Fibroblast of skin of left biceps (primary cell): Measurements from ENCODE around the gene GRB7.
"Not testable (repeated sequence)": the region's sequence is repeated elsewhere in the genome, so short reads cannot be mapped to it uniquely, and the experiment has no call there.

Experiments used
- DNase-seq, 2 experiments: peaks; one replicate each; pipeline ENCODE4 v3.0.0-alpha.2; 2013; ENCODE audit warnings: low read depth in 2 of 2

The GRB7 gene

DNA sequence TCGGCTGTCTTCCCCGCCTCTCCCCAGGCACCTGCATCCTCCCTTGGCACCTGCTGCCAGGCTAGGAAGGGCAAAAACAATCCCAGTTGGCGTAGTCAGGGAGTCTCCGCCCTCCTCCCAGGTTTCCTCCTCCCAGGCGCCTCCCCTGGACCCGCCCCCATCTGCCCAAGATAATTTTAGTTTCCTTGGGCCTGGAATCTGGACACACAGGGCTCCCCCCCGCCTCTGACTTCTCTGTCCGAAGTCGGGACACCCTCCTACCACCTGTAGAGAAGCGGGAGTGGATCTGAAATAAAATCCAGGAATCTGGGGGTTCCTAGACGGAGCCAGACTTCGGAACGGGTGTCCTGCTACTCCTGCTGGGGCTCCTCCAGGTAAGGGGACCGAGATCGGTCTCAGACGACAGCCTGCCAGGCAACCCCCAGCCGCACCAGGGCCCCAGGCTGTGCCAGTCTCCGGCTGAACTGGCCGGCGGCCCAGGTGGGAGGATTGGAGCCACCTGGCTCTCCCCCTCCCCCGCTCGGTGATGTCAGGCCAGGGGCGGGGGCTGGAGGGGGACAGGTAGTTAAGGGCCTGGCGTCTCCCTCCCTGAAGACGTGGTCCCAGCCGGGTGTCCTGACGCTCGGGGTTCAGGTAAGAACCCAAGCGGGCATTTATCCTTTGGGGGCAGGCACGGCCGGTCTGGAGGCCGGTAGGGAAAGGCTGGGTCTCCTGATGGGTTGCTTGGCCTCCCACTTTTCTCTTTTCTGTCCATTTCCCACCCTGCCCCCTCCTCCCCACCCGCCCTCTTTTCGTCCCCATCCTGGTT is at the start of gene GRB7:
Gene GRB7, plus strand, starts transcription at position 179 of the 808 bp plus-strand sequence. CDS start 4,364 bp downstream, outside the sequence.
- no peak for DNase-seq

GRCh38 chr17:39688475-39688835 is 49.3 kb upstream of the GRB7 start:
- DNase-seq: no peak

GRCh38 chr17:39688945-39689344 is 48.8 kb upstream of the GRB7 start:
- no peak for DNase-seq

- no peak for DNase-seq
These were observed 43.1 kb upstream of the GRB7 start for GRCh38 chr17:39694593-39694992.

GRCh38 chr17:39695089-39695474 is 42.7 kb upstream of the GRB7 start:
- DNase-seq: no peak

DNA sequence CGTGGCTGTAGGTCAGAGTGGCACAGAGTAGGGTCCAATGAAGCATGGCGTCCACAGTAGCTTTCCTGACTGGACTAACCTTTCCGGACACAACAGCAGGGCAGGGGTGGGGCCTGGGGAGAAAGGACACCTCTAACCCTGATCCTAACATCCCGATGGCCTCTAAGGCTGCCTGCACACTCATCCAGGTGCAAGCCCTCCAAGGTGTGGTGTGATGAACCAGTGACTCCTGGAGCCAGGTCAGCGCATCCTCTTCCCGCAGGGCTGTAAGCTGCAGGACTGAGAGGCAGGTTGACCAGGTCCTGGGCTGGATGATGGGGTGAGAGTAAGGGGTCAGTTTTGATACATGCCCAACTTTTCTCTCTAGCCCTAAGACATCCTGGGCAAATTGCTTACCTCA is 41.0 kb upstream of the GRB7 start:
- DNase-seq: no peak

- DNase-seq: no peak
These were observed 39.8 kb upstream of the GRB7 start for GRCh38 chr17:39697961-39698360.

- not testable (repeated sequence) for DNase-seq
These were observed 38.5 kb upstream of the GRB7 start for GRCh38 chr17:39699157-39699817.

DNA sequence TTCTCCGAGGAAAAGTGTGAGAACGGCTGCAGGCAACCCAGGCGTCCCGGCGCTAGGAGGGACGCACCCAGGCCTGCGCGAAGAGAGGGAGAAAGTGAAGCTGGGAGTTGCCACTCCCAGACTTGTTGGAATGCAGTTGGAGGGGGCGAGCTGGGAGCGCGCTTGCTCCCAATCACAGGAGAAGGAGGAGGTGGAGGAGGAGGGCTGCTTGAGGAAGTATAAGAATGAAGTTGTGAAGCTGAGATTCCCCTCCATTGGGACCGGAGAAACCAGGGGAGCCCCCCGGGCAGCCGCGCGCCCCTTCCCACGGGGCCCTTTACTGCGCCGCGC is 38.0 kb upstream of the GRB7 start, which contains the start of gene ERBB2:
Gene ERBB2, plus strand, starts transcription at position 247 of the 330 bp plus-strand sequence. CDS start 175 bp downstream, outside the sequence.
- DNase-seq: peak; percentile 36 to 45

DNA sequence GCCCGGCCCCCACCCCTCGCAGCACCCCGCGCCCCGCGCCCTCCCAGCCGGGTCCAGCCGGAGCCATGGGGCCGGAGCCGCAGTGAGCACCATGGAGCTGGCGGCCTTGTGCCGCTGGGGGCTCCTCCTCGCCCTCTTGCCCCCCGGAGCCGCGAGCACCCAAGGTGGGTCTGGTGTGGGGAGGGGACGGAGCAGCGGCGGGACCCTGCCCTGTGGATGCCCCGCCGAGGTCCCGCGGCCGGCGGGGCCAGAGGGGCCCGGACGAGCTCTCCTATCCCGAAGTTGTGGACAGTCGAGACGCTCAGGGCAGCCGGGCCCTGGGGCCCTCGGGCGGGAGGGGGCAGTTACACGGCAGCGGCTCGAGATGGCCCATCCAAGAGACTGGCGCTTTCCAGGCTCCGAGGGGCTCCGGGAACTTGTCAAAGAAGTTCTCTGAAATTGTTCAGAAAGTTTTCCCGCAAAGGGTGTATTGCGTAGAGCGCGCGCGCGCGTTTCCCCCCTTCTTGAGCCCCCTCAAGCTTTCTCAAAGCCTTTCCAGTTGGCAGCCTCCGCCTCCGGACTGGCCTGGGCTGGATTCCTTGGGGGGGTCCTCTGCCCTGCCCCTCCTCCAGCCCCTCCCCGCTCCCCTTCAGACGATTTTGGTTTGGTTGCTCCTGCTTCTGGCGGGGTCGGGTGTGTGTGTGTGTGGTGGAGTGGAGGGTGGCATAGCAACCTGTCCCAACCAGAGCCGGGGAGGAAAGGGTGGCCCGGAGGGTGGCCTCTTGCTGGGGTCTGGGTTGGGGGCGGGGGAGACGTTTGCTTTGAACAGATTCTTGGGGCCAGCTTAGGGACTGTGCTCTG is 37.4 kb upstream of the GRB7 start:
- no peak for DNase-seq

DNA sequence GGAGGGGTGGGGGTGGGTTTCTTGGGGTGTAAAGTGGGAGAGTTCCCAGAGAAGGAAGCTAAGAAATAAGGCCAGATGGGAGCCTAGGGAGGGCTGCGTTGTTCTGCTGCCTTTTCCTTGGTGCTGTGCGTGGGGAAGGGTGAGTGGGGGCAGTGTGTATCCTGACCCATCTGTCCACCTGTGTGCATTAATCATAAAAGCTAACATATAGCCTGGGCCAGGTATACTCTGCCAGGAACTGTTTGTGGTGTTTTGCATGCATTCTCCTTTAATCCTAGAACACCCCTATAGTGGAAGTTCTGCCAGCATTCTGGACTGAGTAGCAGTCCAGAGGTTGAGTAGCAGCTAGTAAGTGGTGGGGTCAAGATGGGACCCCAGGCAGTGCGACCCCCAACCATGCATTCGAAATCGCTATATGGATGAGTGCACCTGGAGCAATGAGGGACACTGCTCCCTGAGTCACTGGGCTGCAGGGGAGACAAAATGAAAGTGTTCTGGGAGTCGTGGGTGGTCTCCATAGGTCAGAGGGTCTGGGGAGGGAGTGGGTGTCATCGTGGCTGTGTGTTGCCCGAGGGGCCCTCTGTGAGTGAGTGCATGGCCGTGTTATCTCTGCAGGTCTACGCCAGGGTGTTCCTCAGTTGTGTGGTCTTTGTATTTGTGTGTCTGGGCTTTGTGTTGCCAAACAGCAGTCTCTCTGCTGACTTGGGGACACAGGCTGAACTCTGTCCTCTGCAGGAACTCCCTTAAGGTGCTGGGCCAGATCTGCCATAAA is 36.5 kb upstream of the GRB7 start:
- no peak for DNase-seq

DNA sequence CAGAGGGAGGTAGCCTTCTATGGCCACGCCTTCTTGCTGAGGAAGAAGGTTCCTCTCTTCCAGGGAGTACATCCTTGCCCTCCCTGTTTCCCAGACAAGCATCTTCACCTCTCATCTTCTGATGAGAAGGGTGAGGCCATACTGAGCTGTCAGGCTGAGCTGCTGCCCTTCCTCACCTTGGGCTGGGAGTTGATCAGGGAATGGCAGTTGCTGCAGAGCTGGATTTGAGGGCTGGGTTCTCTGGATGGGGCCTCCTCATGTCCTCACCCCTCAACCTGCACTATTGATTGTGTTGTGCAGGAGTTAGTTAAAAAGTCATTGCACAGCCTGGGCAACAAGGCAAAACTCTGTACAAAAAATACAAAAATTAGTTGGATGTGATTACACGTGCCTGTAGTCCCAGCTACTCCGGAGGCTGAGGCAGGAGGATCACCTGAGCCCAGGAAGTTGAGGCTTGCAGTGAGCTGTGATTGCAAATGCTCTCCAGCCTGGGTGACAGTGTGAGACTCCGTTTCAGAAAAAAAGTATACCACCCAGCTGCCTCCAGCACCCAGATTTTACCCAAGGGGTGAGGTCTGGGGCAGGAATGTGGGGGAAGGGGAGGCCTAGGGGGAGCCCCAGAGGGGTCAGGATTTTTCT is 35.8 kb upstream of the GRB7 start:
- DNase-seq: no peak

DNA sequence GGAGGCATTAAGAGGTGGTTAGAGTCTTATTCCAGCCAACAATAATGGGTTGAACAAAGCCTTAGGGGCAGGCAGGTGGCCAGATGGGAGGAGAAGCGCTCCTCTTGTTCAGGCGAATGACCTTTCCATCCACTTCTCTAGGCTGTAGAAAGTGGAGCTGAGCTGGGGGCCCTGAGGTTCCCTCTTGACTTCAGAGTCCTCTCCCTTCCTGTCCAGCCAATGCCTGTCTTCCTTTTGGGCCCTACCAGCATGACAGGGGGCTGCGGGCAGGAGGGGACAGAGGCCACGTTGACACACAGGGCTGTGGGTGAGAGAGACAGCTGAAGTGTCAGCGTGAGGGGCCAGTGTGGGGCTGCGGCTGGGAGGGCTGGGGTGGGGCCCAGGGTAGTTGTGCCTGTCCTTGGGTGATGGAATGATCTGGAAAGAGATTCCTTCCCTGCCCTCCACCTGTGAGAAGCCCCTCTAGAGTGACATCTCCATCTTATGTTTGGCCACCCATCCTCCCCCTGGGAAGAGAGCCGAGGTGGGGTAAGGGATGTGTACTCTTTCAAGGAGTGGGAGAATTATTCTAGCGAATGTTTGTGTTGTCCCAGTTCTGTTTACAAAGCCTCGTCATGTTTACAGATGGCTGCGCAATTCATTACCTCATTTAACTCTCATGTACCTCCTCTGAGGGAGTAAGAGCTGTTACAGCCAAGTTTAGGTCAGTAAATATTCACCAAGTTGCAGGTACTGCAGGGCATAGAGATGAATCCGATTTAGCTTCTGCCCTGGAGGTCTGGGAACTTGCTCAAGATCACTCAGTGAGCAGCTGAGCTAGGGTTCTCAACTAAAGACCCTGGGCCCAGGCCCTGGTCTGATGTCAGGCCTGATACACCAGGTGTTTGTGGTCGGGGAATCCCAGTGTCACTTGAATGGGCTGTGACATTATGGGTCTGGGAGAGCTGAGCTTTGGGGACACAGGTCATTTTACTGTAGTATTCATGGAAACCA is 34.5 kb upstream of the GRB7 start:
- DNase-seq: no peak

DNA sequence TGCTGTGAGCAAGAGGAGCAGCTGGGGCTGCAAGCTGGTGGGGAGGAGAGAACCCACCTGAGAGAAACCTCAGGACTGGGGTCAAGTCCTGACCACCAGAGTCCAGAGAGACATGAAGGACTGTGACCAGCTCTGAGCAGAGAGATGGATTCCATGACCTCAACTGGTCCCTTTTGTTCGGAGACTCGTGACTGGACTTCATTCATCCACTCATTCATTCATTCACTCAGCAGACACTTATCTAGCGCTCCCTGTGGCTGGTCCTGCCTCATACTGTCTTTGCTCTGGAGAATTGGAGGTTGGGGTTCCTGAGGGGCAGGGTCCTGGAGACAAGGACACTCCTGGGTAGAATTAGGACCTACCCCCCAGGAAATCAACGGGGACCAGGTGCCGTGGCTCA is 33.8 kb upstream of the GRB7 start:
- no peak for DNase-seq

- DNase-seq: no peak
These were observed 32.8 kb upstream of the GRB7 start for GRCh38 chr17:39704821-39705551.

DNA sequence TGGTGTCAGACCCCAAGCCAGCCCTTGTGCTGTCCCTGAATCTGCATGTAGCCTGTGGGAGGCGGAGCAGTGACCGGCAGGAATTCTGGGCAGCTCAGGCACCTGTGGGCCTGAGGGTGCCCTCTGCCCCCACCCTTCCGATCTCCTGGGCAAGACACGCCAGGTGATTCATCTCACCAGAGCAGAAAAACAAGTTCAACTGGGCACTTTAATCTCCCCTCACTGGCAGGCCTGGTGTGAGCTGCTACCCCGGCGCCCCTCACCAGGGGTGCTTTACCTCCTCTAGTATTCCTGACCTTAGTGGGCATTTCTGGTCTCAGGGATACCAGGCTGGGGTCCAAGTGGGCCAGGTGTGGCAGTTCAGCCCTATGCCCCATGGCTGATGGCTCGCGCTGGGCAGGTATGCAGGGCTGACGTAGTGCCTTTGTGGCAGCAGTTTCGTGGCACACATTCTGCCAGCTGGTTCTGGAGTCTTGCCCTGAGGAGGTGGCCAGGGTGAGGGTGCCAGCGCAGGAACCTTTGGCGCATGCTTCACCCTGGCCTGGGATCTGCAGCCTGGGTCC is 31.9 kb upstream of the GRB7 start:
- DNase-seq: no peak

- DNase-seq: no peak
These were observed 31.4 kb upstream of the GRB7 start for GRCh38 chr17:39706383-39706782.

- no peak for DNase-seq
These were observed 30.8 kb upstream of the GRB7 start for GRCh38 chr17:39706921-39707337.
